ENCODE measurements around the gene ZNG1C. TPM values are rescaled to one million over a fixed set of nuclear protein-coding genes. Genes with fewer than 3 reads are reported as not detected.
"Not testable (repeated sequence)": the region's sequence is repeated elsewhere in the genome, so short reads cannot be mapped to it uniquely, and the experiment has no call there.

ZNG1C gene
- total and polyA plus RNA-seq, 5 donors, result 8.8 to 15.7 (median 8.9) TPM

- H3K27ac ChIP-seq (ENCODE audit: low read length); H3K9me3 ChIP-seq (ENCODE audit: control insufficient read depth, low read length); H3K4me1 ChIP-seq (ENCODE audit: control insufficient read depth, insufficient read depth, low read length); DNase-seq; intact Hi-C loops (cut with DNase I); H3K27me3 ChIP-seq (ENCODE audit: control insufficient read depth, insufficient read depth); H3K4me3 ChIP-seq (ENCODE audit: low read length): not testable (repeated sequence)
- ATAC-seq, result peak in 1 of 2 donors; percentile 8
- WGBS, result 66% methylated on average over 3 of the region's 4 CpGs
Observed at GRCh38 chr9:68343242-68343641, 101.5 kb downstream of the ZNG1C start.

- DNase-seq; H3K27ac ChIP-seq (ENCODE audit: low read length); H3K27me3 ChIP-seq (ENCODE audit: control insufficient read depth, insufficient read depth); H3K4me1 ChIP-seq (ENCODE audit: control insufficient read depth, insufficient read depth, low read length); H3K4me3 ChIP-seq (ENCODE audit: low read length); H3K9me3 ChIP-seq (ENCODE audit: control insufficient read depth, low read length); intact Hi-C loops (cut with DNase I): not testable (repeated sequence)
- 47% methylated on average over 3 of the region's 4 CpGs for WGBS
- ATAC-seq, result peak; percentile 30 to 67
Observed at GRCh38 chr9:68343992-68344391, 102.2 kb downstream of the ZNG1C start.

Other genes with a start within 250 kb of the ZNG1C start
- gene FOXD4L3, start 60.9 kb downstream of the ZNG1C start, total RNA-seq, result under 1 TPM in 1 of 4 donors, not detected in 3; 0.26 TPM
- 0.05 TPM for gene FOXD4L3, start 60.9 kb downstream of the ZNG1C start, polyA plus RNA-seq
- gene PGM5, start 114.6 kb downstream of the ZNG1C start, total RNA-seq, result 100 to 1,000 TPM; 315 to 485 (median 352) TPM
- gene PGM5, start 114.6 kb downstream of the ZNG1C start, polyA plus RNA-seq, result 126 TPM